Measurements from ENCODE around the gene MAN1A2.
A peak's percentile ranks its signal among the peaks of the same experiment; 100 is the strongest.
"Not testable (repeated sequence)": the region's sequence is repeated elsewhere in the genome, so short reads cannot be mapped to it uniquely, and the experiment has no call there.

The MAN1A2 gene

GRCh38 chr1:117367046-117368025, at the start of gene MAN1A2:
TSS of gene MAN1A2 (plus strand) at chr1:117367449. CDS start at chr1:117368184, 735 bp downstream.
- DNase-seq, result peak; percentile 91

- DNase-seq, result no peak
These were observed 49.2 kb upstream of the MAN1A2 start for GRCh38 chr1:117318011-117318410.

- DNase-seq, result no peak
These were observed 48.8 kb upstream of the MAN1A2 start for GRCh38 chr1:117318426-117318825.

- no peak for DNase-seq
These were observed 46.7 kb upstream of the MAN1A2 start for GRCh38 chr1:117320515-117320914.

- DNase-seq, result no peak
These were observed 45.3 kb upstream of the MAN1A2 start for GRCh38 chr1:117321680-117322609.

- DNase-seq, result no peak
These were observed 42.9 kb upstream of the MAN1A2 start for GRCh38 chr1:117324357-117324756.

GRCh38 chr1:117326035-117326434, 41.2 kb upstream of the MAN1A2 start:
- DNase-seq, result not testable (repeated sequence)

GRCh38 chr1:117327011-117327410, 40.2 kb upstream of the MAN1A2 start:
- DNase-seq, result no peak

- DNase-seq, result no peak
These were observed 31.7 kb upstream of the MAN1A2 start for GRCh38 chr1:117335376-117336086.

- peak; percentile 54 for DNase-seq
These were observed 31.0 kb upstream of the MAN1A2 start for GRCh38 chr1:117336088-117336817.

GRCh38 chr1:117339866-117340700, 27.2 kb upstream of the MAN1A2 start:
- no peak for DNase-seq

GRCh38 chr1:117341123-117341522, 26.1 kb upstream of the MAN1A2 start:
- DNase-seq, result no peak

GRCh38 chr1:117342397-117342796, 24.9 kb upstream of the MAN1A2 start:
- DNase-seq, result no peak

- no peak for DNase-seq
These were observed 20.9 kb upstream of the MAN1A2 start for GRCh38 chr1:117346206-117346928.

GRCh38 chr1:117347907-117348306, 19.3 kb upstream of the MAN1A2 start:
- DNase-seq, result no peak

- DNase-seq, result not testable (repeated sequence)
These were observed 14.6 kb upstream of the MAN1A2 start for GRCh38 chr1:117352695-117353094.

- DNase-seq, result not testable (repeated sequence)
These were observed 9.2 kb upstream of the MAN1A2 start for GRCh38 chr1:117357833-117358603.

GRCh38 chr1:117358604-117358887, 8.7 kb upstream of the MAN1A2 start:
- not testable (repeated sequence) for DNase-seq

- no peak for DNase-seq
These were observed 7.5 kb upstream of the MAN1A2 start for GRCh38 chr1:117359561-117360289.

All from right hindlimb (tissue), 1 donor.